T-helper 9 cell (primary cell): Measurements from ENCODE around the gene SNRPA1.

Experiments used
- DNase-seq: peaks from one replicate; pipeline ENCODE4 v3.0.0-alpha.2; 2020

SNRPA1 gene

DNA sequence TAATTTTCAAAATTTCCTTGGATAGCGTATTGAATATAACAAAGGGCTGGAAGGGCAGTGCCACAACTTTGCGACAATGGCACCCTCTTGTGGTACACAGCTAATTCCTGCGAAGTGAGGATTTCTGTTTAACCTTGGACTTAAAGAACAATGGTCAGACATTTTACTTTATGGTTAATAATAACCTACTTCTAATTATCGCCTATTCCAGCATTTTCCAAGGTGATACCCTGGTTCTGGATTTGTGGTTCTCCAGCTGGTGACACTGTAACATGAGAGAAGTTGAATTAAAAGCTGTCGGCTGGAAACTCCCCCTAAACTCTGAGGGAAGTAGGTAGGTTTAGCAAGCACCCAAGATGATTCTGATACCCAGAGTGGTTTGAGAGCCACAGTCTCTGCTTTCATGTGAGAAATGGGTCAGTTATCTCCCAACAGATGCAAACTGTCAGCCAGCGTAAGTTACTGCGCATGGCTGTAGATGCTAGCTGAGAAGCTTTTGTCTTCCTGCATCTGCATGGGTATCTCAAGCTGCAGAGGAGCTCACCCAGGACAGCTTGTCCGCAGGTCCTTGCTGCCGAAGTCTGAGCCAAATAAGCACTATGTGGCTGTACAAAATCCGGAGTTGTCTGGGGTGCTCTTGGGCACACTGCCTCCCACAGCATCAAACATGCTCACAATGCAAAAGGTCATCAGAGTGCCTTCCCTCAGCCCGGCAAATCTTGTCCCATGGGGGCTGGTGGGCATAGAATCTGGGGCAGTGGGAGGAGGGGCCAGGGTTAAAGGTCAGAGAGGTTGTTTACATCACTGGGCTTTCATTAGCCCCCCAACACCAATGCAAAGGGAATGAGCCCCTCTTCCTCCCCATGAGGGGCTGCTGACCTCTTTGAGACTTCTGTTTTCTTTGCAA lies 36.6 kb downstream of the SNRPA1 start:
- DNase-seq: peak; percentile 45

DNA sequence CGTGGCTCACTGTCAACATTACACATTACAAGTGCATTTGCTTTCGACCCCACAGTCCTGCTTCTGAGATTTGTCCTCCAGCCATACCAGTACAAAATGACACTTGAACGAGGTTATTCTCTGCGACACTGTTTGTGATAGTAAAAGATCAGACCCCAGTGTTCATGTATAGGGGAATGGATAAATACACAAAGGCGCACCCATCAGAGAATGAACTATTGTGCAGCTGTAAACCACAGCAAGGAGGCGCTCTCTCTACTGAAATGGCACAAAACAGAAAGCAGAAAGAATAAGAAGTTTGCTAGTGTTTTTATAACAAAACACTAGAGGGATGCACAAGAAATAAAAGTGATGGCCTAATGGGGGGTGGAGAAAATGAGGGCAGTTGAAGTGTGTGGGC lies 38.3 kb downstream of the SNRPA1 start:
- no peak for DNase-seq

DNA sequence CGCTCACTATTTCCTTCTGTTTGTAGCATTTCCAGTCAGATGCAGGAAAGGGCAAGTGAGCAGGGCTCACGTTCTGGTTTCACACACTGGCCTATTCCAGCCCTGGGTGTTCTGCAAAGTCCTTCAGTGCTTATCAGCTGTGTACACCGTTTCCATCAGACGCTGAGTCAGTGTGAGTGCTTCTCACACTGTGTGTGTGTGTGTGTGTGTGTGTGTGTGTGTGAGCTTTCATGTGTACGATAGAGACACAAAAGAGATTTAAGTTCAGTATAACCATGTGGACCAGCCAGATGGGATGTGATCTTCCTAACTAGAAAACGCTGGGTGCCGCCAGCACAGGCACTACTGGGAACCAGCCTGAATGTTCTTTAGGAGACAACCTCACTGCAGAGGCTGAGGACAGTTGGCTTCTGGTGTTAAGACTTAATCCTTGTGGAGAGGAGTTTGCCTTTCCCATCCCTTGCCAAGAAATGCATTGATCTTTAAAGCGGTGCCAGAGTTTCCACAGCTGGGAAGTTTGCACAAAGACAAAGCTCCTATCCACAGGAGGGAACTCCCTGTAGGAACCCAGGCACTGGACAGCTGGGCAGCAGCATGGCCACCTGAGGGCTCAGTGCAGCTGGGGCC lies 39.3 kb downstream of the SNRPA1 start:
- DNase-seq: no peak

DNA sequence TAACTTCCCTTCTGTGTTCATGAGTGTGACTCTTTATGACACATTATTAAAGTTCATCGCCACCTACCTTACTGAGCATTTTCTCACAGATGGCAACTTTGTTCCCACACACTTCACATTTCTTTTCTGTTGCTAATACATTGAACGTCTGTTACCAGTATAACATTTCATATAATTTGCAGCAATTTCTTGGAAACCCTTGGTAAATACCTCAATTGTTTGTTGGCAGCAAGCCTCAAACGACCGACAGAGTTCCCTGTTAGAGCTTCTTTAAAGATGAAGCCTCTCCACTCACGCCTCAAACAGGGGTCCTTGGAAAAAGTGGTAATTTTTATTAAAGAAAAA lies 40.0 kb downstream of the SNRPA1 start:
- DNase-seq: no peak

DNA sequence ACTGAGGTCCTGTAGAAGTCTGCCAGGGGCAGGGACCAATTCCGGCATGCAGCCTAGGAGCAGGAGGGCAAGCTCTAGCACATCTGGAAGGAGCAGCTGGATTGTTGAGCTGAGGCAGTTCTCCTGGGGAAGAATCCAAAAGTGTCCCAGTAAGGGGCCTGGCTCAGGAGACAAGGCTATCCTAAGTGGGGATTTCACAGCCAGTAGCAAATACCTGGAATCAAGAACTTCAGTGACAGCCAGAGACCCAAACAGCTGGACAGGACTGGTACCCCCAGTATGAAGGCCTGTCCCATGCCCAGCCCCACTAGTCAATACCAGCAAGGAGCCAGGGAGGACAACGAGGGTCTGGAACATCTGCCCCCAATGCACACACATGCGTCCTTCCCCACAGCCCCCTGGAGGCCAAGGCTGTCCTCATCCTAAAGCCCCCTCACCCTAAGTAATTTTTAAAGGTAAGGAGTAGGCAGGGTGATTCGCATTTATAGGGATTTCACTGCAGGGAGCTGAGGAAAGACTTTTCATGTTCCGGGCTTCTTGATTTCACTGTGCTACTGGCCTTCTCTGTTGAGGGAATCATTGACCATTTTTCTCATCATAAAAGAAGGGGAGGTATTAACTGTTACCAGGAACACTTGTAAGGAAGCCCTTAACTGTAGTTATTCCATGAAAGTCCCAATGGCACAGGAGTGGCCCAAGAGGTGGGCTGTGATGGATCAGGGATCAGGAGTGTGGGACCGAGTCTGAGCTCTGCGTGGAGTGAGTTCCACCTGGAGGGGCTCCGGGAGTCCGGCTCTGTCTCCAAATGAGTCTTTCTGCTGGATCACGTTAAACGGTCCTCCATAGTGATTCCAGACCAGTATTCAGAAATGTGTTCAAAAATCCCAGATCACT lies 40.6 kb downstream of the SNRPA1 start:
- DNase-seq: no peak

- no peak for DNase-seq
Observed at GRCh38 chr15:101252836-101253235, 42.2 kb downstream of the SNRPA1 start.

DNA sequence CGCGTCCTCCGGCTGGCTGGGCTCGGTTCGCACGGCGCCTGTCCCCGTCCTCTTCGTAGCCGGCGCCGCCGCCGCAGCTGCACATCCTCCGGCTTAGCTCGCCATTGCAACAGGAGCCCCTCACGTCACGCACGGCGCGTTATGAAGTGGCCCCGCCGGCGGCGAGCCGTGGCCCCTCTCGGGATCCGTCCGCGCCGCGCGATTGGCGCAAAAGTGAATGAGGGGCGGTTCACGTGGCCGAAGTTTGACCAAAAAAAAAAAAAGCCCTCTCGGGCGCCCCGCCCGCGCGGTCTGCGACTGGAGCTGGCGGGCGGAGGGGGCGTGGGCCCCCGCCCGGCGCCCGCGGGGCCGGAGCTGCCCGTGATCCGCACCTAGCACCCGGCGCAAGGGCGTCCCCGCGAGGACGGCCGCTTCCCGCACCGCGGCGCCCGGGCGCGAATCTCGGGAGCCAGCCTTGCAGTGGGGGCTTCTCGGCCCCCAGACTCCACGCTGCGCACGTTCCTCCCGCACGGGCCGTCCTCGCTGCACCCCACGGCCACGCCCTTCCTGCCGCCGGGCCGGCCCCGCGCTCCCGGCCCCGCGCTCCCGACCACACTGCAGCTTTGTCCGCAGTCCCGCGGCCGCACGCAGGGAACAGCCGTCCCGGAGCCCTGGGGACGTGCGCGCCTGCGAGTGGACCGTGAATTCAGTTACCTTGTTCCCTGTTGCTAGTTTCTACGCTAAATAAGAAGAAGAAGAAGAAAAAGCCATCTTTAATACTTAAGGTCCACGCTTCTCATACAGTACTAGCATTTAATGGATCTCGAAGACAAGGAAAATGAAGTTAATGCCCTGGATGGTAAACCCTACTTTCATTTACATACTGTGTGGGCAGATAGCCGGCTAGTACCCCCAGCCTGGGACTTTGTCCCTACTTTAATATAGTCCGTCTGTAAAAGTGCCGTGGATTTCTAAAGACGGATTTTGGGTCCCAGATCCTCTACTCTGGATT lies 42.9 kb downstream of the SNRPA1 start, which contains the start of gene CHSY1:
Gene CHSY1 (minus strand): TSS at position 219 of the 991 bp plus-strand sequence. CDS start 592 bp downstream, outside the sequence.
- peak; percentile 77 for DNase-seq

GRCh38 chr15:101250873-101251829 lies 43.9 kb downstream of the SNRPA1 start:
- DNase-seq: peak; percentile 47

DNA sequence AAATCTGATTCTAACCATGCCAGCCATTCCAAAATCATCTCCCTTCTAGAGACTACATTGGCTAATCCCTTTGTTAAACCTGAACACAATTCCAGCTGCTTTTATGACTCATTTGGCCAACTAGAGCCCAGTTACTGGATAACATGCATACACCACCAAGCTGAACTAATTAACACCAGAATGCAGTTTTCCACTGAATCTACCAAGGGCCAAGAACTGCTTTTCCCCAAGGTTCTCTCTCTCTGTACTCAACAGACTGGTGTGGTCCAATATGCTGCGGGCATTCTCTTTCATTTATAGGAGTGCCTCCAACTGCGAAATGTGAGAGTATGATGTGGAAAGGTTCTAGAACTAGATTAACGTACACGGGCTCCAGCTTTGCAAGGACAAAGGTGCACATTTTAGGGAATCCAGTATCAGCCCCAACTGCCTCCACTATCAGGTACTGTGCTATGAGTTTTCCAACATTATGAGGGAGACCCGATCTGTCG lies 44.7 kb downstream of the SNRPA1 start:
- DNase-seq: no peak

DNA sequence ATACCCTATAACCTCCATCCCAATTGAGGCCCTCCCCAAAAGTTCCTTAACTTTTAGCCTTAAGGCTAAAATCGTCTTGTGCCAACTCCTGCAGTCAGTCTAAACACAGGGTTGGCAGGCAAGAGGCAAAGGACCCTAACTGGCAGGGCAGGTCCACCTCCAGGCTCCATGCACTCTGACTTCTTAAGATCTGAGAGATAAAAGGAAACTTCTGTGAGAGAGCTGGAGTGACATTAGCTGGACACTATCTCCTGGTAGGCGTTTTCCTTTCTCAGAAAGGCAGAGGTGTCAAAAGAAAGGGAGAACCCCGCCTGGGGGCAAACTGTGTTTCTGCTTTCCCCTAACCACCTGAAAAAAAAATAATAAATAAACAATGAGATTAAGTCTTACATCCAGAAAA lies 46.8 kb downstream of the SNRPA1 start:
- no peak for DNase-seq

DNA sequence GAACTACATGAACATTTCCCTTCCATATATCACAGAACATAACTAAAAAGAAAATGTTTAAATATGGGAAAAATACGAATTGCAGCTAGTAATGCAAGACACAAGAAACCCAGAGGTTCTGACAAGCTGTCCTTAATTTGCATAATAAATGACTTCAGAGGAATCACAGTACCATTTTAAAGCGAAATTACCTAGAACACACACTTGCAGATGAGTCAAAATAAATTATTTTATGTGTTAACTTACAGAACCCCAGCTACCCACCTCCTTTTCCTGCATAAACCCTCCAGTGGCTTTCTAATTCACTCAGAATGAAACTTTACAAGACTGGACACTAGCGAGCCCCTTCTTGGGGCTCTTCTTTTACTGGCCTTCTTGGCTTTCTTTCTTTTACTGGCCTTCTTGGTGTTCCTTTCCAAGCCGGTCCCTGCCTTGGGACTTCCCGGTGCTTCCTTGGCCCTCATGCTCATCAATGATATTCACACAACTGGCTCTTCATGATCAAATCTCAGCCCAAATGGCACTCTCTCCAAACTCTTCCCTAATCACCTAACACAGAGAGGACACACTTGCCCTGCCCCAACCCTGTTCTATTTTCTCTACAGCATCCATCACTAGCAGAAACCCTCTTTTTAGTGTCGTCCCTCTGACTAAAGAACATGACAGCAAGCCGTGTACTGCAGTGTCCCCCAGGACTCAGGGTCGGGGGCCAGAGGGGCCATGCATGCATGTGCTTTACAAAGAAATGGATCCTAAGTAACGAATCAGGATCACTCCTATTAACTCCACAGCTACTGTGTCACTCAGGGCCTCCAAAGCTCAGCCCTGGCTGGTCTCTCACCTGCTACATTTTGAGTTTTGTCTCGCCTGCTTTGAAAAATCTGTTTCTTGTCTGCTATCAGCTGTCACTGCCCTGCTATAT lies 48.0 kb downstream of the SNRPA1 start:
- DNase-seq: no peak

DNA sequence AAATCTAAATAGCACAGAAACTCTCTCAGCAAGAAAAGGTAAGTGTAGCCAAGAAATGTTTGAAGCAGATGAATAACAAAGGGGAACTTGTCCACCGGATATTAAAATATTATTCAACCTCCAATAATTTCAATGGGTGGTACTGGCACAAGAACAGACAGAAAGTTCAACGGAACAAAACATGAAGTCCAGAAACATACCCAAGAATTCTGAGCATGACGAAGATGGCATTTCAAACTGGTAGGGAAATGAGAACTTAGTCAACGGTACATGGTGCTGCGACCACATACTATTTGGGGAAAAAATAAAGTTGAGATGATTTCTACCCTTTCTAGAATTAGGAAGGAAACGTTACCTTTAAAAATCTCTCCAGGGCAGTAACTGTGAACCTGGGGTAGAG lies 48.7 kb downstream of the SNRPA1 start:
- DNase-seq: no peak

GRCh38 chr15:101244889-101245668 lies 50.0 kb downstream of the SNRPA1 start:
- DNase-seq: no peak

DNA sequence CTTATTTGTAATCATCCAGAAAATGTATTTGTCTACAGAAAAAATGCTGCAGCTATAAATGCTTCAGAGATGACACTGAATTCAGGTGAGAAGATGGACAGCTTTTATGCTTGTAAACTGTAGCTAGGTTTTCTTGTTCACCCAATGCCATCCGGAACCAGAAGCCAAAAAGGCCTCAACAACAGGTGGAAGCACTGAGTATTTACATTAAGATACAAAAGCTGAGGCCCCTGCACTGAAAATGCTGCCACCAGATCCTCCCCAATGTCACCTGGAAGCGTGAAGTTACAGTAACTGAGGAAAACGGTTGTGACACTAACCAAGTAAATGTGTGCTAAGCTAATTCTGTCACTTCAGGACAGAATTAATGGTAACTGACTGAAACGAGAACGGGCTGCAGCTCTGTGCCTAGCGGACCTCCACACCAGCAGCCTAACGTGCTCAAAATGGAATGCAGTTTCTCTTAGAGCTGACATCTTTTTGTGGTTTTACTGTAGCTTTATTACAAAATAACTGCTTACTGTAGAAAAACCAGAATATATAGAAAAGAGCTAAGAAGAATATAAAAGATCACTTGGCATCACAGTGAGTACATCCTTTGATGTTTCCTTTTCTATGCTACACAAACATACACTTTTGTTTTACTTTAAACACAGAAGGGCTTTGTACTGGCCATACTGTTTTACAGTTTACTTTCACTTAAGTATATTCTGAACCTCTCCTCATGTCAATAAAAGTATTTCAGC lies 50.8 kb downstream of the SNRPA1 start:
- no peak for DNase-seq

- DNase-seq: no peak
Observed at GRCh38 chr15:101243420-101243819, 51.6 kb downstream of the SNRPA1 start.

- no peak for DNase-seq
Observed at GRCh38 chr15:101242999-101243336, 52.1 kb downstream of the SNRPA1 start.

GRCh38 chr15:101242160-101242998 lies 52.7 kb downstream of the SNRPA1 start:
- DNase-seq: peak; percentile 45
